SK-N-SH (cell line): ENCODE results near the gene ITPRIPL2. TPM values are rescaled to one million over a fixed set of nuclear protein-coding genes. Genes with fewer than 3 reads are reported as not detected.

Source experiments
- CTCF ChIA-PET: fragments of 300-600, 350-600 bp; formaldehyde crosslinking; extraction: SDS; loops from one replicate; lab custom pipeline; 2021; lab: Yijun Ruan, JAX
- POLR2A ChIA-PET: fragments of 350-600 bp; sonication (Branson Sonifier 250); formaldehyde crosslinking; extraction: SDS; loops from one replicate; lab custom pipeline; 2020; ENCODE audit warnings: antibody characterized with exemption, inconsistent platforms; lab: Yijun Ruan, JAX
- DNase-seq: peaks from one replicate; pipeline ENCODE4 v3.0.0; 2012
- H2AFZ ChIP-seq: fragments of 200-600 bp; sonication (generic); 2 replicates; pipeline ENCODE4 v1.8.1; 2016; ENCODE audit warnings: antibody characterized with exemption, mild to moderate bottlenecking, low read depth
- H3F3A ChIP-seq: fragments of 200-600 bp; sonication (generic); replicated peaks from 2 replicates; pipeline ENCODE3; 2016; ENCODE audit warnings: antibody characterized with exemption, mild to moderate bottlenecking; ENCODE audit not compliant: insufficient read depth
- H3K27ac ChIP-seq, 2 experiments: fragments of 200-500 bp in 1 of 2; fragments of 200-600 bp in 1 of 2; sonication (Bioruptor generic) in 1 of 2; sonication (generic), shearing (Covaris generic) in 1 of 2; 2 replicates each; pipeline versions ENCODE4 v1.5.1 to v1.6.1; 2014 to 2016; ENCODE audit warnings: low read depth in 2 of 2, inconsistent platforms in 1 of 2, low read length in 1 of 2, mild to moderate bottlenecking in 1 of 2, mixed read lengths in 1 of 2
- H3K27me3 ChIP-seq: fragments of 200-600 bp; sonication (generic), shearing (Covaris generic); 2 replicates; pipeline ENCODE4 v1.6.1; 2016; ENCODE audit warnings: mixed run types; ENCODE audit not compliant: insufficient read depth
- H3K36me3 ChIP-seq, 2 experiments: fragments of 200-500 bp in 1 of 2; fragments of 200-600 bp in 1 of 2; sonication (Bioruptor generic) in 1 of 2; sonication (generic) in 1 of 2; replicated peaks in 1 of 2; 2 replicates each; pipeline versions ENCODE3 to v1.5.1; 2014 to 2016; ENCODE audit warnings: low read length in 1 of 2, mild to moderate bottlenecking in 1 of 2; ENCODE audit not compliant: insufficient read depth in 2 of 2, control insufficient read depth in 1 of 2
- H3K4me1 ChIP-seq, 2 experiments: fragments of 200-500 bp in 1 of 2; fragments of 200-600 bp in 1 of 2; sonication (Bioruptor generic) in 1 of 2; sonication (generic), shearing (Covaris generic) in 1 of 2; 2 replicates each; pipeline versions ENCODE4 v1.5.1 to v1.6.1; 2014 to 2016; ENCODE audit warnings: low read depth in 1 of 2, low read length in 1 of 2, mixed run types in 1 of 2; ENCODE audit not compliant: insufficient read depth in 2 of 2, control insufficient read depth in 1 of 2
- H3K4me2 ChIP-seq: fragments of 200-600 bp; sonication (generic), shearing (Covaris generic); 2 replicates; pipeline ENCODE4 v1.6.1; 2017; ENCODE audit warnings: mixed run types
- H3K4me3 ChIP-seq, 2 experiments: fragments of 200-500 bp in 1 of 2; fragments of 200-600 bp in 1 of 2; sonication (Bioruptor generic) in 1 of 2; sonication (generic), shearing (Covaris generic) in 1 of 2; 2 replicates each; pipeline versions ENCODE4 v1.5.1 to v1.8.1; 2014 to 2016; ENCODE audit warnings: low read depth in 2 of 2, inconsistent platforms in 1 of 2, low read length in 1 of 2, mild to moderate bottlenecking in 1 of 2, mixed read lengths in 1 of 2, moderate library complexity in 1 of 2
- H3K79me2 ChIP-seq: fragments of 200-600 bp; sonication (generic); 2 replicates; pipeline ENCODE4 v1.8.1; 2017; ENCODE audit warnings: mild to moderate bottlenecking; ENCODE audit not compliant: insufficient read depth
- H3K9ac ChIP-seq: fragments of 200-600 bp; sonication (generic); 2 replicates; pipeline ENCODE4 v1.6.1; 2017; ENCODE audit warnings: mixed run types
- H3K9me2 ChIP-seq: fragments of 200-600 bp; sonication (generic); 2 replicates; pipeline ENCODE4 v1.6.1; 2017; ENCODE audit warnings: mixed run types
- H3K9me3 ChIP-seq: fragments of 200-600 bp; sonication (generic); 2 replicates; pipeline ENCODE4 v1.6.1; 2017; ENCODE audit warnings: mixed run types, mild to moderate bottlenecking, moderate library complexity
- H4K20me1 ChIP-seq: fragments of 200-600 bp; sonication (generic); 2 replicates; pipeline ENCODE4 v1.6.1; 2017; ENCODE audit warnings: mild to moderate bottlenecking, mixed run types; ENCODE audit not compliant: insufficient read depth
- CHD2 ChIP-seq: fragments of 150-350 bp; IDR thresholded peaks from 2 replicates; pipeline ENCODE4 v1.6.1; 2018; ENCODE audit warnings: low read length; ENCODE audit not compliant: partially characterized antibody
- ELF1 ChIP-seq: IDR thresholded peaks from 2 replicates; pipeline ENCODE4 v1.4.0; 2012
- EP300 ChIP-seq, 2 experiments: IDR thresholded peaks; 2 replicates each; pipeline versions ENCODE4 v1.4.0 to v1.6.1; 2012; ENCODE audit warnings: borderline replicate concordance in 1 of 2, low read depth in 1 of 2, low read length in 1 of 2
- FOXM1 ChIP-seq: IDR thresholded peaks from 2 replicates; pipeline ENCODE4 v1.4.0; 2012; ENCODE audit warnings: low read depth, mild to moderate bottlenecking
- GABPA ChIP-seq: IDR thresholded peaks from 2 replicates; pipeline ENCODE4 v1.4.0; 2012; ENCODE audit warnings: low read depth, mild to moderate bottlenecking
- JUND ChIP-seq: IDR thresholded peaks from 2 replicates; pipeline ENCODE4 v1.4.0; 2012
- NRF1 ChIP-seq: IDR thresholded peaks from 2 replicates; pipeline ENCODE4 v1.6.1; 2012; ENCODE audit warnings: low read depth, mild to moderate bottlenecking, low read length
- RCOR1 ChIP-seq: fragments of 150-350 bp; IDR thresholded peaks from 2 replicates; pipeline ENCODE4 v1.6.1; 2017; ENCODE audit warnings: antibody characterized with exemption, low read length
- RXRA ChIP-seq: IDR thresholded peaks from 2 replicates; pipeline ENCODE4 v1.4.0; 2012; ENCODE audit warnings: low read depth, mild to moderate bottlenecking, borderline replicate concordance
- SMC3 ChIP-seq: IDR thresholded peaks from 2 replicates; pipeline ENCODE4 v1.6.1; 2012; ENCODE audit warnings: low read depth, low read length, improper control_type of control experiment
- YY1 ChIP-seq: IDR thresholded peaks from 2 replicates; pipeline ENCODE4 v1.4.0; 2012; ENCODE audit warnings: low read depth, mild to moderate bottlenecking
- WGBS: methylation state at CpG from one replicate; pipeline ENCODE4 v1.1.6; 2017; ENCODE audit warnings: low lambda C conversion rate; 5-methylcytosine and 5-hydroxymethylcytosine counted together
- polyA plus RNA-seq, 3 experiments: library from polyadenylated mRNA; depleted of rRNA; stranded (reverse); fragments of >200 nt; gene quantifications; 2 replicates each; pipeline ENCODE4 v1.2.3, GENCODE V29; 2012
- TF ChIP-seq, protein P1 (sequence below): IDR thresholded peaks from 2 replicates; pipeline ENCODE4 v1.6.1; 2012; ENCODE audit warnings: mild to moderate bottlenecking, low read depth, low read length, moderate library complexity
- TF ChIP-seq, protein P2 (sequence below): IDR thresholded peaks from 2 replicates; pipeline ENCODE4 v1.4.0; 2012; ENCODE audit warnings: low read depth
- TF ChIP-seq, protein P3 (sequence below): IDR thresholded peaks from 2 replicates; pipeline ENCODE4; 2012
- TF ChIP-seq, protein P4 (sequence below): fragments of 150-350 bp; IDR thresholded peaks from 2 replicates; pipeline ENCODE4 v1.6.1; 2017; ENCODE audit warnings: antibody characterized with exemption, low read length, low read depth, borderline replicate concordance

ITPRIPL2 gene
- polyA plus RNA-seq, 1 of the 3 experiments (the other 2 are of a cell fraction) = 4.3 TPM

DNA sequence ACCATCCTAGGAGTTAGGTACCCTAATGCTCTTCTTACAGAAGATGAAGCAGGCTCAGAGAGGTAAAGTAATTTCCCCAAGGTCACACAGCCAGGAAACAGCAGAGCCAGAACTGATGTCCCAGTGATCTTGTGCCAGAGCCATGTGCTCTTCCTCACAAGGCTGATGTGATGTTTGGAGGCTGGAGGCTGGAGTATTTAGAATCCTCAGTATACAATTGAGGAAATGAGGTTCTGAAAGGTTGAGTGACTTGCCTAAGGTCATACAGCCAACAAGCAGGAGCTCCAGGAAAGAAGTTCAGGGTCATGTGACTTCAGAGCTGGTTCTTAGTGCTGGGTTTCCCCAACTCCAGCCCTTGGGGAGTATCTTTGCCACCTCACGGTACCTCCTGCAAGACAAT lies 18.5 kb downstream of the ITPRIPL2 start:
- 82% methylated on average over 1 of the region's 1 CpG for whole genome bisulfite sequencing
- Histone ChIP-seq H3F3A (peaks cover 7% of the 10 kb centered on the region), H3K9me2 (no peaks in the 10 kb centered on the region), H3K9ac (no peak overlapping the region), H2AFZ (no peak overlapping the region), H3K4me2 (no peak overlapping the region), H3K4me3 (no peak overlapping the region), H4K20me1 (no peaks in the 10 kb centered on the region), H3K27me3 (no peaks in the 10 kb centered on the region), H3K79me2 (no peaks in the 10 kb centered on the region), H3K27ac (no peak overlapping the region), H3K36me3 (no peaks in the 10 kb centered on the region), H3K4me1 (peaks cover 12 to 51% of the 10 kb centered on the region in 2 experiments; a peak in 2 of 4 replicates), H3K9me3 (no peaks in the 10 kb centered on the region)
- DNase-seq = no peak
- ChIA-PET POLR2A (no interaction called here), CTCF (no interaction called here)
- no peak for TF ChIP-seq GABPA
- TF ChIP-seq, protein P1, sequence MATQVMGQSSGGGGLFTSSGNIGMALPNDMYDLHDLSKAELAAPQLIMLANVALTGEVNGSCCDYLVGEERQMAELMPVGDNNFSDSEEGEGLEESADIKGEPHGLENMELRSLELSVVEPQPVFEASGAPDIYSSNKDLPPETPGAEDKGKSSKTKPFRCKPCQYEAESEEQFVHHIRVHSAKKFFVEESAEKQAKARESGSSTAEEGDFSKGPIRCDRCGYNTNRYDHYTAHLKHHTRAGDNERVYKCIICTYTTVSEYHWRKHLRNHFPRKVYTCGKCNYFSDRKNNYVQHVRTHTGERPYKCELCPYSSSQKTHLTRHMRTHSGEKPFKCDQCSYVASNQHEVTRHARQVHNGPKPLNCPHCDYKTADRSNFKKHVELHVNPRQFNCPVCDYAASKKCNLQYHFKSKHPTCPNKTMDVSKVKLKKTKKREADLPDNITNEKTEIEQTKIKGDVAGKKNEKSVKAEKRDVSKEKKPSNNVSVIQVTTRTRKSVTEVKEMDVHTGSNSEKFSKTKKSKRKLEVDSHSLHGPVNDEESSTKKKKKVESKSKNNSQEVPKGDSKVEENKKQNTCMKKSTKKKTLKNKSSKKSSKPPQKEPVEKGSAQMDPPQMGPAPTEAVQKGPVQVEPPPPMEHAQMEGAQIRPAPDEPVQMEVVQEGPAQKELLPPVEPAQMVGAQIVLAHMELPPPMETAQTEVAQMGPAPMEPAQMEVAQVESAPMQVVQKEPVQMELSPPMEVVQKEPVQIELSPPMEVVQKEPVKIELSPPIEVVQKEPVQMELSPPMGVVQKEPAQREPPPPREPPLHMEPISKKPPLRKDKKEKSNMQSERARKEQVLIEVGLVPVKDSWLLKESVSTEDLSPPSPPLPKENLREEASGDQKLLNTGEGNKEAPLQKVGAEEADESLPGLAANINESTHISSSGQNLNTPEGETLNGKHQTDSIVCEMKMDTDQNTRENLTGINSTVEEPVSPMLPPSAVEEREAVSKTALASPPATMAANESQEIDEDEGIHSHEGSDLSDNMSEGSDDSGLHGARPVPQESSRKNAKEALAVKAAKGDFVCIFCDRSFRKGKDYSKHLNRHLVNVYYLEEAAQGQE = no peak
- no peak for TF ChIP-seq EP300 (IDR thresholded peaks at IDR 0.05; ENCODE audit: borderline replicate concordance in 1 of 2, low read depth in 1 of 2, low read length in 1 of 2)
- TF ChIP-seq, protein P2, sequence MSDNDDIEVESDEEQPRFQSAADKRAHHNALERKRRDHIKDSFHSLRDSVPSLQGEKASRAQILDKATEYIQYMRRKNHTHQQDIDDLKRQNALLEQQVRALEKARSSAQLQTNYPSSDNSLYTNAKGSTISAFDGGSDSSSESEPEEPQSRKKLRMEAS = no peak
- no peak for TF ChIP-seq ELF1
- no peak for TF ChIP-seq FOXM1
- TF ChIP-seq, protein P3, sequence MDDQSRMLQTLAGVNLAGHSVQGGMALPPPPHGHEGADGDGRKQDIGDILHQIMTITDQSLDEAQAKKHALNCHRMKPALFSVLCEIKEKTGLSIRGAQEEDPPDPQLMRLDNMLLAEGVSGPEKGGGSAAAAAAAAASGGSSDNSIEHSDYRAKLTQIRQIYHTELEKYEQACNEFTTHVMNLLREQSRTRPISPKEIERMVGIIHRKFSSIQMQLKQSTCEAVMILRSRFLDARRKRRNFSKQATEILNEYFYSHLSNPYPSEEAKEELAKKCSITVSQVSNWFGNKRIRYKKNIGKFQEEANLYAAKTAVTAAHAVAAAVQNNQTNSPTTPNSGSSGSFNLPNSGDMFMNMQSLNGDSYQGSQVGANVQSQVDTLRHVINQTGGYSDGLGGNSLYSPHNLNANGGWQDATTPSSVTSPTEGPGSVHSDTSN = no peak
- no peak for TF ChIP-seq SMC3
- TF ChIP-seq CHD2 = no peak
- TF ChIP-seq JUND = no peak

DNA sequence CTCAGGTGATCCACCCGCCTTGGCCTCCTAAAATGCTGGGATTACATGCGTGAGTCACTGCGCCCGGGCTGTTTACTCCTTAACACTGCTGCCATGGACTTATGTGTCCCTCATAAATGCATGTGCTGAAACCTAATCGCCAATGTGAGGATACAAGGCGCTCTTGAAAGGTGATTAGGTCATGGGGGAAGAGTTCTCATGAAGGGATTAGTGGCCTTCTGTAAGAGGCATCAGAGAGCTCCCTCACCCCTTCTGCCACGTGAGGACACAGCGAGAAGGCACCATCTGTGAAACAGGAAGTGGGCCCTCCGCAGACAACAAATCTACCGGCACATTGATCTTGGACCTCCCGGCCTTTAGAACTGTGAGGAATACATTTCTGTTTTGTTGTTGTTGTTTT lies 19.1 kb downstream of the ITPRIPL2 start:
- no peak overlapping the region for H3K9ac ChIP-seq
- no peaks in the 10 kb centered on the region for H3K9me3 ChIP-seq
- peaks cover 7% of the 10 kb centered on the region for H3F3A ChIP-seq
- H3K4me2 ChIP-seq = no peak overlapping the region
- POLR2A ChIA-PET = no interaction called here
- no peak overlapping the region for H2AFZ ChIP-seq
- no peaks in the 10 kb centered on the region for H3K27me3 ChIP-seq
- no peaks in the 10 kb centered on the region for H3K36me3 ChIP-seq
- no peak for TF ChIP-seq NRF1
- TF ChIP-seq JUND = no peak
- TF ChIP-seq RCOR1 = no peak
- no peak for TF ChIP-seq YY1
- TF ChIP-seq, protein P4, sequence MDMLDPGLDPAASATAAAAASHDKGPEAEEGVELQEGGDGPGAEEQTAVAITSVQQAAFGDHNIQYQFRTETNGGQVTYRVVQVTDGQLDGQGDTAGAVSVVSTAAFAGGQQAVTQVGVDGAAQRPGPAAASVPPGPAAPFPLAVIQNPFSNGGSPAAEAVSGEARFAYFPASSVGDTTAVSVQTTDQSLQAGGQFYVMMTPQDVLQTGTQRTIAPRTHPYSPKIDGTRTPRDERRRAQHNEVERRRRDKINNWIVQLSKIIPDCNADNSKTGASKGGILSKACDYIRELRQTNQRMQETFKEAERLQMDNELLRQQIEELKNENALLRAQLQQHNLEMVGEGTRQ = no peak
- no peak for TF ChIP-seq RXRA
- TF ChIP-seq, all 33 proteins: peak for 0
- no peak overlapping the region for H3K4me3 ChIP-seq
- WGBS = 95% methylated on average over 11 of the region's 11 CpGs
- H3K79me2 ChIP-seq = no peaks in the 10 kb centered on the region
- H3K27ac ChIP-seq = no peak overlapping the region
- CTCF ChIA-PET = no interaction called here
- H4K20me1 ChIP-seq = no peaks in the 10 kb centered on the region
- DNase-seq = no peak
- peaks cover 12 to 54% of the 10 kb centered on the region in 2 experiments; a peak in 2 of 4 replicates for H3K4me1 ChIP-seq
- no peaks in the 10 kb centered on the region for H3K9me2 ChIP-seq
